B cell (primary cell): Measurements from ENCODE around the gene PCGF2. TPM values are rescaled to one million over a fixed set of nuclear protein-coding genes. Genes with fewer than 3 reads are reported as not detected.

ENCODE experiments used
- ATAC-seq: fragments of 200-7000 bp; cut with Tn5 transposase; one replicate; pipeline ENCODE4 v1.10.0; 2021; ENCODE audit warnings: low read depth, mild to moderate bottlenecking, moderate number of reproducible peaks, moderate library complexity
- CTCF ChIA-PET: fragments of 350-600 bp; sonication (Branson Sonifier 250); formaldehyde crosslinking; loops from one replicate; lab custom pipeline; 2021; ENCODE audit warnings: antibody characterized with exemption, inconsistent platforms; lab: Charles Lee
- POLR2A ChIA-PET: fragments of 350-600 bp; sonication (Branson Sonifier 250); formaldehyde crosslinking; loops from one replicate; lab custom pipeline; 2021; ENCODE audit warnings: antibody characterized with exemption; lab: Charles Lee
- DNase-seq: peaks from one replicate; pipeline ENCODE4 v3.0.0; 2013
- H2AFZ ChIP-seq: 2 replicates; pipeline ENCODE4 v1.6.1; 2012; ENCODE audit warnings: mild to moderate bottlenecking, low read depth, low read length; ENCODE audit not compliant: insufficient read depth, poor library complexity, severe bottlenecking
- H3K27ac ChIP-seq, 2 donors: 1 replicate in 1 of 2; 2 replicates in 1 of 2; pipeline ENCODE4 v1.5.1; 2012 to 2013; ENCODE audit warnings: low read length in 2 of 2, mild to moderate bottlenecking in 2 of 2, moderate library complexity in 1 of 2
- H3K27me3 ChIP-seq, 4 experiments: fragments of 200-600 bp in 1 of 4; sonication (generic) in 1 of 4; replicated peaks in 1 of 4; 1 replicate in 2 of 4; 2 replicates in 2 of 4; pipeline versions ENCODE4 v1.6.1 to v1.7.0; 2013 to 2016; ENCODE audit warnings: low read length in 3 of 4, mild to moderate bottlenecking in 2 of 4, mixed read lengths in 1 of 4, moderate library complexity in 1 of 4; ENCODE audit not compliant: insufficient read depth in 4 of 4, control insufficient read depth in 3 of 4; ENCODE audit errors: control extremely low read depth in 1 of 4
- H3K36me3 ChIP-seq, 2 experiments: replicated peaks in 1 of 2; 1 replicate in 1 of 2; 2 replicates in 1 of 2; pipeline versions ENCODE4 v1.6.1 to v1.7.1; 2013; ENCODE audit warnings: low read length in 1 of 2; ENCODE audit not compliant: insufficient read depth in 2 of 2, control insufficient read depth in 1 of 2; ENCODE audit errors: control extremely low read depth in 1 of 2, extremely low read depth in 1 of 2
- H3K4me1 ChIP-seq, 2 donors: fragments of 200-600 bp in 1 of 2; sonication (generic) in 1 of 2; 1 replicate in 1 of 2; 2 replicates in 1 of 2; pipeline versions ENCODE4 v1.5.1 to v1.6.1; 2013 to 2017; ENCODE audit warnings: low read length in 2 of 2; ENCODE audit not compliant: control insufficient read depth in 2 of 2, insufficient read depth in 2 of 2
- H3K4me2 ChIP-seq: replicated peaks from 2 replicates; pipeline ENCODE3; 2012; ENCODE audit warnings: mild to moderate bottlenecking, low read depth, low read length; ENCODE audit not compliant: poor library complexity, severe bottlenecking
- H3K4me3 ChIP-seq, 5 experiments: fragments of 200-600 bp in 1 of 5; sonication (generic) in 1 of 5; 1 replicate in 3 of 5; 2 replicates in 2 of 5; pipeline versions ENCODE4 v1.5.1 to v1.7.0; 2011 to 2016; ENCODE audit warnings: low read length in 4 of 5, mild to moderate bottlenecking in 4 of 5, low read depth in 2 of 5, control low read depth in 1 of 5, moderate library complexity in 1 of 5; ENCODE audit not compliant: insufficient read depth in 1 of 5; ENCODE audit errors: control extremely low read depth in 1 of 5, extremely low read depth in 1 of 5
- H3K79me2 ChIP-seq: fragments of 200-600 bp; sonication (generic); one replicate; pipeline ENCODE4 v1.6.0; 2016; ENCODE audit warnings: low read length; ENCODE audit not compliant: control insufficient read depth, insufficient read depth
- H3K9ac ChIP-seq: fragments of 200-600 bp; sonication (generic); 2 replicates; pipeline ENCODE4 v1.6.1; 2017; ENCODE audit warnings: mild to moderate bottlenecking, low read length, moderate library complexity
- H3K9me3 ChIP-seq, 3 donors: one replicate each; pipeline versions ENCODE4 v1.6.1 to v1.7.1; 2013; ENCODE audit warnings: low read length in 2 of 3; ENCODE audit not compliant: control insufficient read depth in 2 of 3, insufficient read depth in 1 of 3; ENCODE audit errors: control extremely low read depth in 1 of 3
- H4K20me1 ChIP-seq: 2 replicates; pipeline ENCODE4 v1.6.0; 2012; ENCODE audit warnings: mild to moderate bottlenecking, low read length; ENCODE audit not compliant: insufficient read depth, control insufficient read depth, poor library complexity, severe bottlenecking
- H3K27ac Mint-ChIP-seq: one replicate; pipeline ENCODE4 v1.8.0; 2021; ENCODE audit warnings: mixed read lengths
- H3K27me3 Mint-ChIP-seq: one replicate; pipeline ENCODE4 v1.8.0; 2021; ENCODE audit warnings: mixed read lengths
- H3K4me1 Mint-ChIP-seq: one replicate; pipeline ENCODE4 v1.8.0; 2021; ENCODE audit warnings: mixed read lengths
- H3K4me3 Mint-ChIP-seq: one replicate; pipeline ENCODE4 v1.8.0; 2021; ENCODE audit warnings: mixed read lengths
- H3K9me3 Mint-ChIP-seq: one replicate; pipeline ENCODE4 v1.8.0; 2022; ENCODE audit warnings: mixed read lengths; ENCODE audit not compliant: insufficient read depth
- EZH2 ChIP-seq: IDR thresholded peaks from 2 replicates; pipeline ENCODE4 v1.6.1; 2012; ENCODE audit warnings: borderline replicate concordance, low read depth, mild to moderate bottlenecking, moderate library complexity, low read length; ENCODE audit not compliant: insufficient read depth, poor library complexity, severe bottlenecking
- WGBS: methylation state at CpG from one replicate; pipeline ENCODE4 v1.1.5; 2013; ENCODE audit warnings: missing lambda C conversion rate; ENCODE audit not compliant: insufficient coverage; 5-methylcytosine and 5-hydroxymethylcytosine counted together
- intact Hi-C: fragments of 100-400 bp; cut with micrococcal nuclease; formaldehyde crosslinking; loops from one replicate; pipeline ENCODE4 v1.10.0; 2022
- polyA plus RNA-seq: library from polyadenylated mRNA; depleted of rRNA; stranded (reverse); fragments of >200 nt; gene quantifications from 2 replicates; pipeline ENCODE4 v1.2.3, GENCODE V29; 2012
- total RNA-seq, 2 donors: library from RNA; stranded (reverse); fragments of 120-200 nt in 1 of 2; gene quantifications; 1 replicate in 1 of 2; 2 replicates in 1 of 2; pipeline versions ENCODE4 v1.2.3 to v1.2.4, GENCODE V29; 2013 to 2022
- TF ChIP-seq, protein P1 (sequence below): fragments of 200-600 bp; IDR thresholded peaks from one replicate; pipeline ENCODE4 v1.8.0; 2022; ENCODE audit warnings: antibody characterized with exemption, mild to moderate bottlenecking

The PCGF2 gene
- total and polyA plus RNA-seq, 2 donors (not counting 1 experiment from before 2014, with no cell fraction given): 0.04 TPM; not detected in 1

DNA sequence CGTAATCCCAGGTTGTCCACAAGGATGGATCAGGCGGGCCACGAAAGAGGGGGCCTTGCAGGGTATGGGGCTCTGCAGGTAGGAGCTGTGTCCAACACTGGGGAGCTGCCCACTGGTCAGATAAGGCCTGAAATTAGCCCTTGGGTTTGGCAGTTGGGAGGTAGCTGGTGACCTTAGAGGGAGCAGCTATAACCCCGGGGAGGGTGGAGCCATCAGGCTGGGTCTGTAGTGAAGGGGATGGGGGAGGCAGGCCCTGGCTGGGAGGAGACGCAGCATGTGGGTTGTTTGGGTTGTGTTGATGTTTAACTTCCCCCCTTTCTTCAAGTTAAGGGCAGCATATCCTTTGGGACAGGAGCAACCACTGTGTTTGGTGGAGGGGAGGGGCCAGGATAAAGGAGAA is 37.2 kb downstream of the PCGF2 start:
- H3K9ac ChIP-seq: no peak overlapping the region
- no peak for ATAC-seq
- H3K4me2 ChIP-seq: no peak overlapping the region
- H3K36me3 ChIP-seq: peaks cover 3 to 79% of the 10 kb centered on the region in 2 experiments
- 90% methylated on average over 5 of the region's 5 CpGs for WGBS
- no peak for DNase-seq
- H2AFZ ChIP-seq: no peak overlapping the region
- H3K4me1 ChIP-seq: peaks cover 10 to 19% of the 10 kb centered on the region in 2 donors
- CTCF ChIA-PET: interaction anchor here (0.8 to 1.4 kb wide), 4 partner anchors 18 to 153 kb away, joined by 3 to 4 read pairs (median 3); no protein-coding TSS in a partner anchor
- no peaks in the 10 kb centered on the region for H3K27me3 Mint-ChIP-seq
- H3K4me1 Mint-ChIP-seq: peaks cover 28% of the 10 kb centered on the region
- H3K4me3 Mint-ChIP-seq: no peak overlapping the region
- POLR2A ChIA-PET: interaction anchor here (0.8 kb wide), 2 partner anchors 17 to 34 kb away, joined by 3 read pairs; no protein-coding TSS in a partner anchor
- H3K27ac ChIP-seq: no peak overlapping the region
- TF ChIP-seq, protein P1, sequence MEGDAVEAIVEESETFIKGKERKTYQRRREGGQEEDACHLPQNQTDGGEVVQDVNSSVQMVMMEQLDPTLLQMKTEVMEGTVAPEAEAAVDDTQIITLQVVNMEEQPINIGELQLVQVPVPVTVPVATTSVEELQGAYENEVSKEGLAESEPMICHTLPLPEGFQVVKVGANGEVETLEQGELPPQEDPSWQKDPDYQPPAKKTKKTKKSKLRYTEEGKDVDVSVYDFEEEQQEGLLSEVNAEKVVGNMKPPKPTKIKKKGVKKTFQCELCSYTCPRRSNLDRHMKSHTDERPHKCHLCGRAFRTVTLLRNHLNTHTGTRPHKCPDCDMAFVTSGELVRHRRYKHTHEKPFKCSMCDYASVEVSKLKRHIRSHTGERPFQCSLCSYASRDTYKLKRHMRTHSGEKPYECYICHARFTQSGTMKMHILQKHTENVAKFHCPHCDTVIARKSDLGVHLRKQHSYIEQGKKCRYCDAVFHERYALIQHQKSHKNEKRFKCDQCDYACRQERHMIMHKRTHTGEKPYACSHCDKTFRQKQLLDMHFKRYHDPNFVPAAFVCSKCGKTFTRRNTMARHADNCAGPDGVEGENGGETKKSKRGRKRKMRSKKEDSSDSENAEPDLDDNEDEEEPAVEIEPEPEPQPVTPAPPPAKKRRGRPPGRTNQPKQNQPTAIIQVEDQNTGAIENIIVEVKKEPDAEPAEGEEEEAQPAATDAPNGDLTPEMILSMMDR: no peak
- TF ChIP-seq EZH2: no peak
- intact Hi-C loops: no loop called here
- H3K27me3 ChIP-seq: no peaks in the 10 kb centered on the region
- H3K4me3 ChIP-seq: no peak overlapping the region
- H3K79me2 ChIP-seq: peaks cover 24% of the 10 kb centered on the region
- H3K27ac Mint-ChIP-seq: no peak overlapping the region
- H3K9me3 Mint-ChIP-seq: no peaks in the 10 kb centered on the region
- peaks cover 70% of the 10 kb centered on the region for H4K20me1 ChIP-seq
- no peaks in the 10 kb centered on the region for H3K9me3 ChIP-seq

DNA sequence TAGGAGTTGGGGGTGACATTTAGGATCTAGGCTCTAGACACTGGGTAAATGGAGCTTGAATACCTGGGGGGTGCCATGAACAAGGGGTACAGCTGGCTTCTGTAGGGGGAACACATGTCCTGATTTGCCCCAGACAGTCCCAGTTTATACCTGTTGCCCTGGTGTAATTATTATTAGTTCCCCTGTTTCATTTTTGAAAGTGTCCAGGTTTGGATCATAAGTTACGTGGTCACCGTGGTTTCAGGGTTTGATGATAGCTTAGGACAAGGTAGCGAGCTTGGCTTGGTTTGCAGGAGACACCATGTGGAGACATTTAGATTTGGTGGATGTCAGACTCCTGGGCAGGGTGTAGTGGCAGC is 37.6 kb downstream of the PCGF2 start:
- no peak for TF ChIP-seq EZH2
- TF ChIP-seq, protein P1: no peak
- Histone ChIP-seq H3K4me2 (no peak overlapping the region), H2AFZ (no peak overlapping the region), H3K79me2 (peaks cover 27% of the 10 kb centered on the region), H3K9me3 (no peaks in the 10 kb centered on the region), H3K4me1 (peaks cover 10 to 22% of the 10 kb centered on the region in 2 donors), H3K36me3 (peaks cover 3 to 75% of the 10 kb centered on the region in 2 experiments), H3K27ac (no peak overlapping the region), H3K27me3 (no peaks in the 10 kb centered on the region), H4K20me1 (peaks cover 72% of the 10 kb centered on the region), H3K9ac (no peak overlapping the region), H3K4me3 (no peak overlapping the region)
- intact Hi-C loops: no loop called here
- H3K27me3 Mint-ChIP-seq: no peaks in the 10 kb centered on the region
- no peak for ATAC-seq
- H3K9me3 Mint-ChIP-seq: no peaks in the 10 kb centered on the region
- no peak overlapping the region for H3K4me3 Mint-ChIP-seq
- peaks cover 29% of the 10 kb centered on the region for H3K4me1 Mint-ChIP-seq
- no peak overlapping the region for H3K27ac Mint-ChIP-seq
- POLR2A ChIA-PET: interaction anchor here (0.8 kb wide), 1 partner anchor 34 kb away, joined by 3 read pairs; no protein-coding TSS in a partner anchor
- DNase-seq: no peak
- 89% methylated on average over 3 of the region's 3 CpGs for WGBS
- CTCF ChIA-PET: interaction anchor here (0.8 to 1.4 kb wide), 4 partner anchors 18 to 153 kb away, joined by 3 to 4 read pairs (median 3); no protein-coding TSS in a partner anchor
